ENCODE measurements around the gene ZSCAN10.
A peak's percentile ranks its signal among the peaks of the same experiment; 100 is the strongest.
"Not testable (repeated sequence)": the region's sequence is repeated elsewhere in the genome, so short reads cannot be mapped to it uniquely, and the experiment has no call there.

Gene ZSCAN10

GRCh38 chr16:3059041-3059722, 39.9 kb downstream of the ZSCAN10 start:
- peak; percentile 25 for DNase-seq

GRCh38 chr16:3058139-3059030, 40.7 kb downstream of the ZSCAN10 start:
- no peak for DNase-seq

- DNase-seq, result no peak
Measured at GRCh38 chr16:3057181-3058138, 41.6 kb downstream of the ZSCAN10 start.

DNA sequence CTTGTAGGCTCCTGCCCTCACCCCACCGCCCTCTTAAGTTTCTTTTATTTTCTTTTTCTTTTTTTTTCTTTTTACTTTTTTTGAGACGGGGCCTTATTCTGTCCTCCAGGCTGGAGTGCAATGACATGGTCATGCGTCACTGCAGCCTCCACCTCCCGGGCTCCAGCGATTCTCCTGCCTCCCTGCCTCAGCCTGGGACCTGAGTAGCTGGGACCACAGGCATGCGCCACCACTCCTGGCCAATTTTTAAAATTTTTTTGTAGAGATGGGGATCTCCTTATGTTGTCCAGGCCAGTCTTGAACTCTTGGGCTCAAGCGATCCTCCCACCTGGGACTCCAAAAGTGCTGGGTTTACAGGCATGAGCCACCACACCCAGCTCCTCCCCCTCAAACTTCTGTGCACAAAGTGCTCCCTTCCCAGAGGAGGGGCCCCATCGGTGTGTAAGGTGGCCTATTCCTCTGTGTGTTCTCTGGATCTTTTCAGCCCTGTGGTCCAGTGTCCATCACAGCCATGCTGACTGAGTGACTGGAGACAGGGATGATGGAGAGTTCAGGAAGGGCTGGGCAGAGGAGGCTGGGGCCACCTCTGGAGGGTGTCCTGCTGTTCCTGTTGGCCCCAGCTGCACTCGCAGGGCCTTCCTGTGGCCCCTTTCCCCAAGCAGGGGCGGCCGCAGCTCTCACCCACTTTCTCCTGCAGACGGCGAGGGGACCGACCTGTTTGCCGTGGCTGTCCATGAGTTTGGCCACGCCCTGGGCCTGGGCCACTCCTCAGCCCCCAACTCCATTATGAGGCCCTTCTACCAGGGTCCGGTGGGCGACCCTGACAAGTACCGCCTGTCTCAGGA, 42.5 kb downstream of the ZSCAN10 start:
- DNase-seq, result no peak

DNA sequence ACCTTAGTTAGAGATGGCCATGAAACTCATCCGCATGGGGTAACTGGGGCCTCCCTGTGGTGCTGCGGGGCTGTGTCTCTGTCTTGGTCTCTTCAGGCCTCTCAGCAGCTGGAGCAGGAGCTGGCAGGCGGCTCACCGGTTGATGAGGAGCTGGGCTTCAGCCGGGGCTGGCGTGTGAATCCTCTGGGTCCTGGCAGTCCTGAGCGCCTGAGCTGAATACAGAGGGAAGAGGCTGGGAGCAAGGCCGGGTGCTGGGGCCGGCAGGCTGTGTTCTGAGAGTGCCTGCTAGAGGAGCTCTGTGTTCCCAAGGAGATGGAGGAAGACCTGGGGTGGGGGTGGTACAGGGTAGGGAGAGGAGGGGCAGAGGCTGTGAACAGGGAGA, 43.4 kb downstream of the ZSCAN10 start:
- DNase-seq, result not testable (repeated sequence)

- no peak for DNase-seq
Measured at GRCh38 chr16:3054965-3055733, 43.9 kb downstream of the ZSCAN10 start.

DNA sequence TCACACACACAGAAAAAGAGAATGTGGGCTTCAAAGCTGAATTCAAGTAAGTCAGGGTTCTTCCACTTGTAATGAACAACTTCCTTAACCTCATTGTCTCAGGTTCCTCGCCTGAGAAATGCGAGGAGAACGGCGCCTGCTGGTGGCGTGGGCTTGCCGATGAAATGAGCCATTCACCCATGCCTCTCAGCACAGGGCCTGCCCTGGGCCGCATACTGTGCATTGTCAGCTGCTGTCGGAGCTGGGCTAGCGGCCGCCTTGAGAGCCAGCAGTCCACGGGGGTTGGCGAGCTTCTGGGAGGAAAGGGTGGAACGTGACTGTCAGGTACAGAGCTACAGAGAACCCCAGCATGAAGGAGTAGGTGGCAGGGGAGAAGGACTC, 45.8 kb downstream of the ZSCAN10 start:
- not testable (repeated sequence) for DNase-seq

- not testable (repeated sequence) for DNase-seq
Measured at GRCh38 chr16:3052571-3053329, 46.3 kb downstream of the ZSCAN10 start.

- no peak for DNase-seq
Measured at GRCh38 chr16:3051494-3051893, 47.6 kb downstream of the ZSCAN10 start.

- no peak for DNase-seq
Measured at GRCh38 chr16:3051009-3051408, 48.1 kb downstream of the ZSCAN10 start.

DNA sequence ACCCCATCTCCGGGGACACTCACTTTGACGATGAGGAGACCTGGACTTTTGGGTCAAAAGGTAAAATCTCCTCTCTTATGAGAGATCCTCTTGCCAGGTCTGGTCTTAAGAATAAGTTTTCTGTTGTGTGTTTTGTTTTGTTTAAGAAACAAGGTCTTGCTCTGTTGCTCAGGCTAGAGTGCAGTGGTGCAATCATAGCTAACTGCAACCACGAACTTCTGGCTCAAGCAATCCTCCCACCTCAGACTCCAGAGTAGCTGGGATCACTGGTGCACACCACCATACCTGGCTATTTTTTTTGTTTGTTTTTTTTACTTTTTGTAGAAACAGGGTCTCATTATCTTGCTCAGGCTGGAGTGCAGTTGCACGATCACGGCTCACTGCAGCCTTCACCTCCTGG, 48.6 kb downstream of the ZSCAN10 start:
- no peak for DNase-seq

DNA sequence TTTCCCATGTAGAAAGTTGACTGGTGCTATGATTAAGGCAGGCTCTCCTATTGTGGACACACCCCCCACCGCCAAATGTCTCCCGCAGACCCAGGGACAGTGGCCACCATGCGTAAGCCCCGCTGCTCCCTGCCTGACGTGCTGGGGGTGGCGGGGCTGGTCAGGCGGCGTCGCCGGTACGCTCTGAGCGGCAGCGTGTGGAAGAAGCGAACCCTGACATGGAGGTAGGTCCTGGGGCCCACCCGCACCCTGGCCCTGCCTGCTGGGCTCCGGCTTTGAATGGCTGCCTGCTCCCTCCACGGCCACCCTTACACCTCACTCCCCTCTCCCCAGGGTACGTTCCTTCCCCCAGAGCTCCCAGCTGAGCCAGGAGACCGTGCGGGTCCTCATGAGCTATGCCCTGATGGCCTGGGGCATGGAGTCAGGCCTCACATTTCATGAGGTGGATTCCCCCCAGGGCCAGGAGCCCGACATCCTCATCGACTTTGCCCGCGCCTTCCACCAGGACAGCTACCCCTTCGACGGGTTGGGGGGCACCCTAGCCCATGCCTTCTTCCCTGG, 49.1 kb downstream of the ZSCAN10 start:
- DNase-seq, result no peak

DNA sequence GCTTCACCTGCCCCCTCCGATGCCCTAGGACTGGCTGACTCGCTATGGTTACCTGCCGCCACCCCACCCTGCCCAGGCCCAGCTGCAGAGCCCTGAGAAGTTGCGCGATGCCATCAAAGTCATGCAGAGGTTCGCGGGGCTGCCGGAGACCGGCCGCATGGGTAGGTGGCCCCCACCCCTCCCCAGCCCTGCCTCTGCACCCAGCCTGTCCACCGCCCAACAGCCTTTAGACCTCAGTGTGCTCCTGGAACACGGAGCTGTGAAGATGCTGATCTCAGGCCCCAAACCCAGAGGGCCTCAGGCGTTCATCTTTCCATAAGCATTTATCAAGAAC, 51.7 kb downstream of the ZSCAN10 start:
- DNase-seq, result no peak

GRCh38 chr16:3046641-3047386, 52.3 kb downstream of the ZSCAN10 start:
- no peak for DNase-seq

DNA sequence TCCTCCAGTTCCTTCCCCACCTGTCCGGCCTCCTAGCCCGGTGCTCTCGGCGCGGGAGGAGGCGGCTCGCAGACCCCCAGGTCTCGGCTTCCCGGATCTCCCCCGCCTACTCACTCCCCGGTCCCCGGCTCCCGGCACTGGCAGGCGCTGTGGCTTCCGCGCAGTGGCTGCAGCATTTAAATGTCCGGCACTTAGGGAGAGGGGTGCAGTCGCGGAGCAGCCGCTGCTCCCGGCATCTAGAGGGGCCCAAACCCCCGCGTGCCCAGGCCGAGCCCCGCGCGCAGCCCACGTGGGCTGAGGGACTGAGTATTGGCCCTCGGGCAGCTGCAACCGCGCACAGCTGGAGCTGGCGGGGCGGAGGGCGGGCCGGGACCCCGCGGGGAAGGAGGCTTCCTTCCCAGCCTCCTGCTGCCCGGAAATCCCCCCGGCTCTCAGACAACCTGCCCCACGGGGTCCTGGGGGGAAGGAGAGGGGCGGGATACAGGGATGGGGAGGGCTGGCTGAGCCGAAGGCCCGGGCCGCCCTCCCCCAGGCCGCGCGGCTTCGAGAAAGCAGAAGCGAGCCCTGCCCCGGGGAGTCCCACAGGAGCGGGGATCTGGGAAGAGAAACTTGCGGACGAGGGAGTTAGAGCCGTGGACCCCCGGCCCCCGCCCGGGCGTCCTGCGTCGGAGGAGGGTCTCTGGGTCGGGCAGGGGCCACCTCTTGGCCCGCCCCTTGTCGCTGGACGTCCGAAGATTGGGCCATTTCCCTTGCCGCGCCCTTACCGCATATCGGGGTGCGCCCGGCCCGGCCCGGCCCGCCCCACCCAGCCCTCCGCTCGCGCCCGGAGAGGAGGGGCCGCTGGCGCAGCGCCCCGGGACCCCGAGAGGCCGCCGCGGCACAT, 53.1 kb downstream of the ZSCAN10 start, which contains the start of gene MMP25:
Gene MMP25, plus strand, starts transcription at position 804 of the 883 bp plus-strand sequence. CDS start 357 bp downstream, outside the sequence.
- no peak for DNase-seq

DNA sequence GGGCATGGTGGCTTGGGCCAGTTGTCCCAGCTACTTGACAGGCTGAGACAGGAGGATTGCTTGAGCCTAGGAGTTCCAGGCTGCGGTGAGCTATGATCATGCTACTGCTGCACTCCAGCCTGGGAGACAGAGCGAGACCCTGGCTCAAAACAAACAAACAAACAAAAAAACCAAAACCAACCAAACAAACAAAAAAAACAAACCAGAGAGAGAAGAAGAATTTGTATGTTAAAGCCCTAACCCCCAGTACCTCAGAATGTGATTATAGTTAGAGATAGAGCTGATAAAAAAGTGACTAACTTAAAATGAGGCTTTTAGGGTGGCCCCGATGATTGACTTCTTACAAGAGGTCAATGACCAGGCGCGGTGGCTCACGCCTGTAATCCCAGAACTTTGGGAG, 54.4 kb downstream of the ZSCAN10 start:
- DNase-seq, result no peak

DNA sequence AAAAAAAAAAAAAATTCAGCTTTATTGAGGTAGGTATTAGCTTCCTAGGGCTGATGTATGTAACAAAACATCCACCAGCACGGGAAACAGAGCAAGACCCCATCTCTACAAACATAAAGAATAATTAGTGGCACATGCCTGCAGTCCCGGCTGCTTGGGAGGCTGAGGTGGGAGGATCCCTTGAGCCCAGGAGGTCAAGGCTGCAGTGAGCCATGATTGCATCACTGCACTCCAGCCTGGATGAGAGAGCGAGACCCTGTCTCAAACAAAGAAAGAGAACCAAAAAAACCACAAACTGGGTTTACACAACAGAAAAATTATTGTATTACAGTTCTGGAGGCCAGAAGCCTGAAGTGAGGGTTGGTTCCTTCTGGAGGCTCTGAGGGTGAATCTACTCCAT, 56.7 kb downstream of the ZSCAN10 start:
- DNase-seq, result no peak

DNA sequence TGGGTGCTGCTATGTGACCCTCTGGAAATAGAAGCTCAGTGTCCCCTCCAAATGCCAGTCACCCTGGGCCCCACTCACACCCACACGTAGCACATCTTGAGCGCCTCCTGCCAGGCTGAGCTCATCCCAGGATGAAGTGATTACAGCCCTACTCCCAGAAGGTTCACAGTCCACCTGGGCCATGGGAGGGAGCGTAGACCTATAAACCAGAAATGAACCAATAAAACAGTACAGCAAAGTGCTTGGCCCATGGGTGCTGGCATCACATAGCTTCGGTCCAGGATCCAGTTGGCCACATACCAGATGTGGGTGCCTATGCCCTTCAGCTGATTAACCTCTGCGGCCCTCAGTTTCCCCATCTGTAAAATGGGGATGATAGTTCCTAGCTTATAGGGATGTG, 60.2 kb downstream of the ZSCAN10 start:
- DNase-seq, result no peak

All from NCI-H510A treated with DMSO at 0.1 percent for 48 hours (cell line).